HepG2 (cell line): ENCODE results near the gene GDPGP1. TPM values are rescaled to one million over a fixed set of nuclear protein-coding genes. Genes with fewer than 3 reads are reported as not detected.

Experiments used
- CTCF ChIP-seq: sonication (generic); formaldehyde crosslinking; IDR thresholded peaks from 2 replicates; pipeline ENCODE4 v1.5.0; 2020; ENCODE audit warnings: mild to moderate bottlenecking, missing genetic modification reagents, moderate library complexity
- FOXA3 ChIP-seq: IDR thresholded peaks from 2 replicates; pipeline ENCODE4 v1.6.1; 2016; ENCODE audit warnings: missing genetic modification reagents, missing compliant biosample characterization
- GTF3A ChIP-seq: sonication (generic); formaldehyde crosslinking; conservative IDR thresholded peaks from 2 replicates; pipeline ENCODE4 v1.4.0; 2020; ENCODE audit warnings: mild to moderate bottlenecking, missing genetic modification reagents
- IKZF1 ChIP-seq: fragments of 450-650 bp; IDR thresholded peaks from 2 replicates; pipeline ENCODE4 v1.7.1; 2016
- JUNB ChIP-seq: sonication (generic); formaldehyde crosslinking; IDR thresholded peaks from 2 replicates; pipeline ENCODE4 v1.8.0; 2022; ENCODE audit warnings: missing genetic modification reagents, mild to moderate bottlenecking, borderline replicate concordance
- KDM2A ChIP-seq: sonication (generic); formaldehyde crosslinking; IDR thresholded peaks from 2 replicates; pipeline ENCODE4 v1.4.0; 2020; ENCODE audit warnings: low read depth, missing genetic modification reagents, borderline replicate concordance
- MTA3 ChIP-seq: sonication (generic); formaldehyde crosslinking; IDR thresholded peaks from 2 replicates; pipeline ENCODE4 v1.4.0; 2020; ENCODE audit warnings: missing genetic modification reagents
- MTERF4 ChIP-seq: sonication (generic); formaldehyde crosslinking; IDR thresholded peaks from 2 replicates; pipeline ENCODE4 v1.8.0; 2023; ENCODE audit warnings: mild to moderate bottlenecking, missing genetic modification reagents
- NR2F6 ChIP-seq, 2 experiments: IDR thresholded peaks; 2 replicates each; pipeline ENCODE4 v1.6.1; 2016; ENCODE audit warnings: antibody characterized with exemption in 1 of 2, mild to moderate bottlenecking in 1 of 2
- SAP130 ChIP-seq: IDR thresholded peaks from 2 replicates; pipeline ENCODE4 v1.6.1; 2016; ENCODE audit warnings: low read depth
- STAG1 ChIP-seq: sonication (generic); formaldehyde crosslinking; IDR thresholded peaks from 2 replicates; pipeline ENCODE4 v1.4.0; 2020; ENCODE audit warnings: missing genetic modification reagents
- XRCC5 ChIP-seq: fragments of 200-400 bp; formaldehyde crosslinking; optimal IDR thresholded peaks from 2 replicates; pipeline ENCODE3; 2017; ENCODE audit warnings: mild to moderate bottlenecking, low read length
- ZBED4 ChIP-seq: sonication (generic); formaldehyde crosslinking; IDR thresholded peaks from 2 replicates; pipeline ENCODE4 v1.4.0; 2020; ENCODE audit warnings: missing genetic modification reagents, borderline replicate concordance
- ZBTB26 ChIP-seq: IDR thresholded peaks from 2 replicates; pipeline ENCODE4 v1.6.1; 2016; ENCODE audit warnings: missing compliant biosample characterization, missing genetic modification reagents, borderline replicate concordance
- ZMYM4 ChIP-seq: sonication (generic); formaldehyde crosslinking; IDR thresholded peaks from 2 replicates; pipeline ENCODE4 v1.8.1; 2023; ENCODE audit warnings: mild to moderate bottlenecking, missing genetic modification reagents
- ZNF205 ChIP-seq: IDR thresholded peaks from 2 replicates; pipeline ENCODE4 v1.6.1; 2018; ENCODE audit warnings: missing biosample characterization, missing genetic modification reagents
- ZNF383 ChIP-seq: sonication (generic); formaldehyde crosslinking; IDR thresholded peaks from 2 replicates; pipeline ENCODE4 v1.4.0; 2020; ENCODE audit warnings: missing genetic modification reagents, mild to moderate bottlenecking, borderline replicate concordance
- ZNF512 ChIP-seq: sonication (generic); formaldehyde crosslinking; IDR thresholded peaks from 2 replicates; pipeline ENCODE4 v1.4.0; 2020; ENCODE audit warnings: mild to moderate bottlenecking, missing genetic modification reagents
- ZNF773 ChIP-seq: sonication (generic); formaldehyde crosslinking; IDR thresholded peaks from 2 replicates; pipeline ENCODE4 v1.4.0; 2020; ENCODE audit warnings: missing genetic modification reagents, borderline replicate concordance
- ZNF792 ChIP-seq: IDR thresholded peaks from 2 replicates; pipeline ENCODE4 v1.6.1; 2016
- polyA plus RNA-seq, 8 experiments: library from polyadenylated mRNA; depleted of rRNA in 3 of 8; stranded (reverse) in 7 of 8; unstranded in 1 of 8; fragments of >200 nt; fragmentation: Illumina TruSeq in 4 of 8; extraction: Trizol in 4 of 8; gene quantifications; 2 replicates each; pipeline versions ENCODE4 v1.2.1 to v1.2.3, GENCODE V29; 2011 to 2016; ENCODE audit warnings: low read depth in 4 of 8, missing spikeins in 1 of 8, mixed read lengths in 1 of 8; ENCODE audit not compliant: insufficient read depth in 1 of 8
- total RNA-seq, 5 experiments: library from RNA; depleted of rRNA; stranded (reverse); fragments of >200 nt; fragmentation: Illumina TruSeq; extraction: Trizol; gene quantifications; 2 replicates each; pipeline ENCODE4 v1.2.3, GENCODE V29; 2016; ENCODE audit warnings: low read depth in 1 of 5

The GDPGP1 gene
- total and polyA plus RNA-seq, 2 of the 13 experiments (the other 11 are each of a cell fraction or from before 2014, with no cell fraction given) = 1.5 to 4.3 TPM

- TF ChIP-seq ZNF512 = peak; percentile 83; the same call in 1 of the 2 replicates
- TF ChIP-seq ZBTB26 (CRISPR knock-in tag) = peak; percentile 34; the same call in 1 of the 2 replicates
- TF ChIP-seq JUNB (CRISPR knock-in tag) = no peak
- peak; percentile 58; the same call in 1 of the 2 replicates for TF ChIP-seq KDM2A
- 0 out of 2 replicates have a peak, but pooled peaks have one; percentile 39 for TF ChIP-seq ZMYM4 (CRISPR knock-in tag)
- no peak for TF ChIP-seq IKZF1
- TF ChIP-seq MTA3 (CRISPR knock-in tag) = no peak
- no peak for TF ChIP-seq NR2F6 (IDR thresholded peaks at IDR 0.05)
- 0 out of 2 replicates have a peak, but pooled peaks have one; percentile 10 for TF ChIP-seq NR2F6 (CRISPR knock-in tag; IDR thresholded peaks at IDR 0.05)
- 0 out of 2 replicates have a peak, but pooled peaks have one; percentile 25 for TF ChIP-seq SAP130 (CRISPR knock-in tag)
- 0 out of 2 replicates have a peak, but pooled peaks have one; percentile 40 for TF ChIP-seq ZNF205 (CRISPR knock-in tag)
- 0 out of 2 replicates have a peak, but pooled peaks have one; percentile 15 for TF ChIP-seq FOXA3 (CRISPR knock-in tag)
- TF ChIP-seq ZBED4 (CRISPR knock-in tag) = no peak
- TF ChIP-seq MTERF4 (CRISPR knock-in tag) = no peak
- TF ChIP-seq STAG1 (CRISPR knock-in tag) = peak; percentile 92
- TF ChIP-seq XRCC5 = peak; percentile 59
- 0 out of 2 replicates have a peak, but pooled peaks have one; percentile 26 for TF ChIP-seq ZNF792
- TF ChIP-seq ZNF773 = no peak
- 0 out of 2 replicates have a peak, but pooled peaks have one; percentile 25 for TF ChIP-seq GTF3A (CRISPR knock-in tag)
- TF ChIP-seq CTCF = peak; percentile 94
- no peak for TF ChIP-seq ZNF383 (CRISPR knock-in tag)
Observed at GRCh38 chr15:90221246-90221900, 12.6 kb upstream of the GDPGP1 start (continued).
